GM12878 (cell line): ENCODE measurements around the gene RAPGEF6. TPM values are rescaled to one million over a fixed set of nuclear protein-coding genes. Genes with fewer than 3 reads are reported as not detected.

Experiments
- ATAC-seq: fragments of 200-7000 bp; cut with Tn5 transposase; 3 replicates; pipeline ENCODE4 v1.9.1; 2020; ENCODE audit warnings: mild to moderate bottlenecking, moderate library complexity
- BruUV-seq: library from RNA; stranded (reverse); fragments of 400-500 nt; replicated peaks from 2 replicates; lab custom pipeline; 2021; lab: Mats Ljungman, UMichigan
- CTCF ChIA-PET: fragments of 300-600 bp; sonication (Branson Sonifier 250); formaldehyde crosslinking; extraction: SDS; loops from one replicate; lab custom pipeline; 2021; ENCODE audit warnings: inconsistent platforms; lab: Yijun Ruan, JAX
- POLR2A ChIA-PET: fragments of 350-600 bp; formaldehyde crosslinking; extraction: SDS; loops from one replicate; lab custom pipeline; 2021; ENCODE audit warnings: inconsistent platforms; lab: Charles Lee
- RAD21 ChIA-PET: fragments of 300-600 bp; sonication (Branson Sonifier 250); formaldehyde crosslinking; loops from one replicate; lab custom pipeline; 2023; ENCODE audit warnings: antibody characterized with exemption; ENCODE audit not compliant: unreplicated experiment; lab: Charles Lee
- SMC1A ChIA-PET: fragments of 300-600 bp; sonication (Branson Sonifier 250); formaldehyde crosslinking; loops from one replicate; lab custom pipeline; 2023; ENCODE audit not compliant: unreplicated experiment, uncharacterized antibody; lab: Charles Lee
- DNase-seq: peaks from one replicate; pipeline ENCODE4 v3.0.0-alpha.2; 2011; ENCODE audit warnings: low read depth, low spot score
- FAIRE-seq: peaks from 3 replicates; lab custom pipeline; 2011; peaks lifted over from hg19 to GRCh38; lab: Jason Lieb, UNC
- H2AFZ ChIP-seq: 2 replicates; pipeline ENCODE4 v1.6.0; 2011; ENCODE audit warnings: low read depth, low read length, control low read depth; ENCODE audit not compliant: control insufficient read depth
- H3K27ac ChIP-seq: 2 replicates; pipeline ENCODE4 v1.5.1; 2011; ENCODE audit warnings: control low read depth; ENCODE audit not compliant: control insufficient read depth, insufficient read depth
- H3K27me3 ChIP-seq, 2 experiments: replicated peaks in 1 of 2; 2 replicates each; pipeline versions ENCODE4 v1.6.0 to v1.6.1; 2011; ENCODE audit warnings: low read length in 1 of 2; ENCODE audit not compliant: control insufficient read depth in 2 of 2, insufficient read depth in 2 of 2
- H3K36me3 ChIP-seq, 2 experiments: 2 replicates each; pipeline ENCODE4 v1.5.1; 2011; ENCODE audit warnings: low read length in 1 of 2; ENCODE audit not compliant: control insufficient read depth in 2 of 2, insufficient read depth in 2 of 2
- H3K4me1 ChIP-seq: 2 replicates; pipeline ENCODE4 v1.6.1; 2011; ENCODE audit warnings: mild to moderate bottlenecking, low read length, moderate library complexity, mixed read lengths; ENCODE audit not compliant: control insufficient read depth, insufficient read depth
- H3K4me2 ChIP-seq: 2 replicates; pipeline ENCODE4 v1.6.0; 2011; ENCODE audit warnings: control low read depth; ENCODE audit not compliant: control insufficient read depth, insufficient read depth
- H3K4me3 ChIP-seq: fragments of 200-600 bp; sonication (generic); 2 replicates; pipeline ENCODE4 v1.5.1; 2016
- H3K79me2 ChIP-seq: 2 replicates; pipeline ENCODE4 v1.6.0; 2011; ENCODE audit warnings: low read length; ENCODE audit not compliant: control insufficient read depth, insufficient read depth
- H3K9ac ChIP-seq: 2 replicates; pipeline ENCODE4 v1.8.0; 2011; ENCODE audit warnings: low read length, control low read depth, mixed read lengths; ENCODE audit not compliant: control insufficient read depth, insufficient read depth
- H3K9me3 ChIP-seq: replicated peaks from 3 replicates; pipeline ENCODE4 v1.5.1; 2011; ENCODE audit warnings: mild to moderate bottlenecking, low read length; ENCODE audit not compliant: control insufficient read depth, insufficient read depth
- H4K20me1 ChIP-seq: 2 replicates; pipeline ENCODE4 v1.6.0; 2011; ENCODE audit not compliant: control insufficient read depth, insufficient read depth
- BCL11A ChIP-seq: IDR thresholded peaks from 2 replicates; pipeline ENCODE4 v1.6.1; 2011; ENCODE audit warnings: low read depth, low read length
- IRF4 ChIP-seq: IDR thresholded peaks from 2 replicates; pipeline ENCODE4 v1.6.1; 2011; ENCODE audit warnings: low read depth, low read length
- MTA3 ChIP-seq: IDR thresholded peaks from 2 replicates; pipeline ENCODE4 v1.6.1; 2012; ENCODE audit warnings: low read length, inconsistent platforms, borderline replicate concordance
- SMAD5 ChIP-seq: IDR thresholded peaks from 2 replicates; pipeline ENCODE4 v1.6.1; 2016; ENCODE audit warnings: antibody characterized with exemption, low read depth
- WGBS: methylation state at CpG from one replicate; pipeline ENCODE4 v1.1.6; 2016; ENCODE audit warnings: low lambda C conversion rate; ENCODE audit not compliant: insufficient replicate concordance, insufficient coverage; ENCODE audit errors: missing lambda C conversion rate; 5-methylcytosine and 5-hydroxymethylcytosine counted together
- in situ Hi-C: fragments of 300-500 bp; cut with MboI; formaldehyde crosslinking; loops from 9 replicates; pipeline ENCODE4 v1.14.3; 2018; ENCODE audit warnings: mixed read lengths
- intact Hi-C: fragments of 100-400 bp; cut with micrococcal nuclease; formaldehyde crosslinking; loops from one replicate; pipeline ENCODE4 v1.14.2; 2022; ENCODE audit not compliant: unreplicated experiment
- polyA plus RNA-seq, 11 experiments: library from polyadenylated mRNA; depleted of rRNA in 4 of 11; unstranded in 6 of 11; stranded (reverse) in 5 of 11; fragments of >200 nt; fragmentation: Nextera tagmentation in 4 of 11; fragmentation: Illumina TruSeq in 1 of 11; extraction: Ambion mirVana in 4 of 11; extraction: Trizol in 1 of 11; gene quantifications; 1 replicate in 1 of 11; 2 replicates in 10 of 11; pipeline versions ENCODE4 v1.2.1 to v1.2.3, GENCODE V29; 2011 to 2016; ENCODE audit warnings: inconsistent platforms in 2 of 11, missing spikeins in 2 of 11, low read depth in 1 of 11
- total RNA-seq, 4 experiments: library from RNA; depleted of rRNA in 3 of 4; stranded (reverse); fragments of >200 nt in 3 of 4; fragmentation: Illumina TruSeq in 1 of 4; extraction: Trizol in 1 of 4; gene quantifications; 2 replicates each; pipeline versions ENCODE4 v1.2.1 to v1.2.3, GENCODE V29; 2013 to 2021
- TF ChIP-seq, protein P1 (sequence below): IDR thresholded peaks from 2 replicates; pipeline ENCODE4 v1.6.1; 2011; ENCODE audit warnings: low read depth, mild to moderate bottlenecking, low read length, moderate library complexity, borderline replicate concordance; ENCODE audit errors: extremely low read depth
- TF ChIP-seq, protein P2 (sequence below): fragments of 450-650 bp; IDR thresholded peaks from 2 replicates; pipeline ENCODE4 v1.6.1; 2016; ENCODE audit warnings: mild to moderate bottlenecking

The RAPGEF6 gene
- total and polyA plus RNA-seq, 10 of the 15 experiments (the other 5 are each of a cell fraction or from before 2014, with no cell fraction given), result 2.9 to 24.0 (median 14.2) TPM

DNA sequence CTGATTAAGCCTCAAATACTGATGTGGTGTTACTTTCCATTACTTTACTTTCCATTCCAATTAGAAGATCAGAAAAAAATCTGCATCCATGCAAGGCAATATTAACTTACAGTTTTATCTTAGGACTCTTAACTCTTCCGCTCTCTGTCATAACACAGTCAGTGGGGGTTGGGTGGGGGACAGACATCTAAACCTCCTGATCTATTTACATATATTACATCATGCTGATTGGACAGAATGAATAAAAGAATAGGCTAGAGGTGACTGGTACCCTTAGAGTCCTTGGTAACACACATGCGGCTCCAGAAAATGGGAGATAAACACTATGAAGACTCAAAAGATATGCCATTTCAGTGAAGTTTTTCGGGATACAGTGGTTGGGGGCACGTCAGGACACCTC is 27.6 kb downstream of the RAPGEF6 start:
- ATAC-seq (no peak), FAIRE-seq (no peak), DNase-seq (no peak)
- Histone ChIP-seq H3K4me2 (no peak overlapping the region), H3K27ac (no peak overlapping the region), H3K79me2 (peaks cover 66% of the 10 kb centered on the region), H3K9me3 (no peaks in the 10 kb centered on the region; the same call in 2 of the 3 replicates), H3K9ac (no peak overlapping the region), H3K27me3 (no peaks in the 10 kb centered on the region), H2AFZ (no peak overlapping the region), H3K36me3 (peaks cover 0 to 2% of the 10 kb centered on the region in 2 experiments; a peak in 2 of 4 replicates), H3K4me3 (no peak overlapping the region), H4K20me1 (no peaks in the 10 kb centered on the region), H3K4me1 (peaks cover 4% of the 10 kb centered on the region)
- SMC1A ChIA-PET, result interaction anchor here (1.2 kb wide), 1 partner anchor 23 kb away, joined by 4 read pairs; no protein-coding TSS in a partner anchor
- RAD21 ChIA-PET, result no interaction called here
- in situ Hi-C loops (no loop called here), intact Hi-C loops (no loop called here)
- no TSS peak for BruUV-seq
- TF ChIP-seq, protein P1, sequence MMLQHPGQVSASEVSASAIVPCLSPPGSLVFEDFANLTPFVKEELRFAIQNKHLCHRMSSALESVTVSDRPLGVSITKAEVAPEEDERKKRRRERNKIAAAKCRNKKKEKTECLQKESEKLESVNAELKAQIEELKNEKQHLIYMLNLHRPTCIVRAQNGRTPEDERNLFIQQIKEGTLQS, result no peak
- TF ChIP-seq MTA3, result no peak
- TF ChIP-seq BCL11A, result no peak
- TF ChIP-seq SMAD5, result no peak
- TF ChIP-seq, protein P2, sequence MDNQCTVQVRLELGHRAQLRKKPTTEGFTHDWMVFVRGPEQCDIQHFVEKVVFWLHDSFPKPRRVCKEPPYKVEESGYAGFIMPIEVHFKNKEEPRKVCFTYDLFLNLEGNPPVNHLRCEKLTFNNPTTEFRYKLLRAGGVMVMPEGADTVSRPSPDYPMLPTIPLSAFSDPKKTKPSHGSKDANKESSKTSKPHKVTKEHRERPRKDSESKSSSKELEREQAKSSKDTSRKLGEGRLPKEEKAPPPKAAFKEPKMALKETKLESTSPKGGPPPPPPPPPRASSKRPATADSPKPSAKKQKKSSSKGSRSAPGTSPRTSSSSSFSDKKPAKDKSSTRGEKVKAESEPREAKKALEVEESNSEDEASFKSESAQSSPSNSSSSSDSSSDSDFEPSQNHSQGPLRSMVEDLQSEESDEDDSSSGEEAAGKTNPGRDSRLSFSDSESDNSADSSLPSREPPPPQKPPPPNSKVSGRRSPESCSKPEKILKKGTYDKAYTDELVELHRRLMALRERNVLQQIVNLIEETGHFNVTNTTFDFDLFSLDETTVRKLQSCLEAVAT, result no peak
- TF ChIP-seq IRF4, result no peak
- POLR2A ChIA-PET, result no interaction called here
- 96% methylated on average over 4 of the region's 4 CpGs for WGBS
- CTCF ChIA-PET, result no interaction called here
